ENCODE measurements around the gene PCID2. TPM values are rescaled to one million over a fixed set of nuclear protein-coding genes. Genes with fewer than 3 reads are reported as not detected.

The PCID2 gene
- total RNA-seq, 4 donors from 2014 or later, result 44.8 to 45.8 (median 44.8) TPM

- peak; percentile 81 for ATAC-seq (ENCODE audit: low FRiP score)
- TF ChIP-seq, protein P1, sequence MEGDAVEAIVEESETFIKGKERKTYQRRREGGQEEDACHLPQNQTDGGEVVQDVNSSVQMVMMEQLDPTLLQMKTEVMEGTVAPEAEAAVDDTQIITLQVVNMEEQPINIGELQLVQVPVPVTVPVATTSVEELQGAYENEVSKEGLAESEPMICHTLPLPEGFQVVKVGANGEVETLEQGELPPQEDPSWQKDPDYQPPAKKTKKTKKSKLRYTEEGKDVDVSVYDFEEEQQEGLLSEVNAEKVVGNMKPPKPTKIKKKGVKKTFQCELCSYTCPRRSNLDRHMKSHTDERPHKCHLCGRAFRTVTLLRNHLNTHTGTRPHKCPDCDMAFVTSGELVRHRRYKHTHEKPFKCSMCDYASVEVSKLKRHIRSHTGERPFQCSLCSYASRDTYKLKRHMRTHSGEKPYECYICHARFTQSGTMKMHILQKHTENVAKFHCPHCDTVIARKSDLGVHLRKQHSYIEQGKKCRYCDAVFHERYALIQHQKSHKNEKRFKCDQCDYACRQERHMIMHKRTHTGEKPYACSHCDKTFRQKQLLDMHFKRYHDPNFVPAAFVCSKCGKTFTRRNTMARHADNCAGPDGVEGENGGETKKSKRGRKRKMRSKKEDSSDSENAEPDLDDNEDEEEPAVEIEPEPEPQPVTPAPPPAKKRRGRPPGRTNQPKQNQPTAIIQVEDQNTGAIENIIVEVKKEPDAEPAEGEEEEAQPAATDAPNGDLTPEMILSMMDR (IDR thresholded peaks at IDR 0.05), result no peak
- no peak for DNase-seq (ENCODE audit: low spot score)
Measured at GRCh38 chr13:113209336-113209758, 878 bp upstream of the PCID2 start, which contains the start of gene CUL4A. Gene CUL4A, plus strand, starts transcription at chr13:113209613. Its CDS starts 15 bp downstream, at chr13:113209628.

- no peak for DNase-seq (ENCODE audit: low spot score)
- peak; percentile 60 for ATAC-seq (ENCODE audit: low FRiP score)
- TF ChIP-seq, protein P1 (IDR thresholded peaks at IDR 0.05), result no peak
Measured at GRCh38 chr13:113207890-113208420, 514 bp downstream of the PCID2 start.

GRCh38 chr13:113207460-113207859 is 1.0 kb downstream of the PCID2 start:
- DNase-seq (ENCODE audit: low spot score), result no peak
- TF ChIP-seq, protein P1 (IDR thresholded peaks at IDR 0.05), result no peak
- ATAC-seq (ENCODE audit: low FRiP score), result no peak

DNA sequence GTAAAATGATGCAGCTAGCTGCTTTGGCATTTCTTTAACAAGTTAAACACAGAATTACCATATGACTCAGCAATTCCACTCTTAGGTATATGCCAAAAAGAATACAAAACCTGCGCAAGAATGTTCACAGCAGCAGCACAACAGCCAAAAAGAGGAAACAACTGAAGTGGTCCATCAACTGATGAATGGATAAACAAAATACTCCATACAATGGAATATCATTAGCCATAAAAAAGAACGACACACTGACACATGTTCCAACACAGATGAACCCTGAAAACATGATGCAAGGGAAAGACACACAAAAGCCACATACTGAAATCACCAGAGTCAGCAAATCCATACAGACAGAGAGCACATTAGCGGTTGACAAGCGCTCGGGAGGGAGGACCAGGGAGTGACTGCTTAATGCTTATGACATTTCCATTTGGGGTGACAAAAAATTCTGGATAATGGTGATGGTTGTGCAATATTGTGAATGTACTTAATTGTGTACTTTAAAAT is 3.0 kb downstream of the PCID2 start:
- no peak for DNase-seq (ENCODE audit: low spot score)
- ATAC-seq (ENCODE audit: low FRiP score), result no peak
- TF ChIP-seq, protein P1 (IDR thresholded peaks at IDR 0.05), result no peak

DNA sequence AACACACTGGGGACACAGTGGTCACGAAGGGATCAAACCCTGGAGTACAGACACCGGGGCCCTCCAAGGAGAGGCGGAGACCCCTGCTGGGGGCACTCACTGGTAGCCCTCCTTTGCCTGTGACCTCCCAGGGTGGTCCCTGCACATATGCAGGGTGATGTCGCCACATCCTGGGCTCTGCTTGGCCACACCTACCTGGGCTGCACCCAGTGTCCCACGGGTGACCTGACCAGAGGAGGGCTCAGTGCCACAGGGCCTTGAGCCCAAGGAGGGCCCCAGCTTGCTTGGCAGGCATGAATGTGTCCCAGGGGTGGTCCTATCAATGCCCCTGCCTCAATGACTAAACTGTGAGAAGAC is 4.1 kb downstream of the PCID2 start:
- TF ChIP-seq, protein P1 (IDR thresholded peaks at IDR 0.05), result no peak
- no peak for DNase-seq (ENCODE audit: low spot score)
- no peak for ATAC-seq (ENCODE audit: low FRiP score)

- DNase-seq (ENCODE audit: low spot score), result no peak
- TF ChIP-seq, protein P1 (IDR thresholded peaks at IDR 0.05), result no peak
- ATAC-seq (ENCODE audit: low FRiP score), result no peak
Measured at GRCh38 chr13:113203507-113204377, 4.7 kb downstream of the PCID2 start.

Measured in omental fat pad (tissue), 4 donors.